Measurements from ENCODE around the gene IGF2. TPM values are rescaled to one million over a fixed set of nuclear protein-coding genes. Genes with fewer than 3 reads are reported as not detected.
"Not testable (repeated sequence)": the region's sequence is repeated elsewhere in the genome, so short reads cannot be mapped to it uniquely, and the experiment has no call there.

The IGF2 gene
- total and polyA plus RNA-seq, 2 of the 8 experiments (the other 6 are each of a cell fraction or from before 2014, with no cell fraction given), result 0.74 to 1.5 TPM

DNA sequence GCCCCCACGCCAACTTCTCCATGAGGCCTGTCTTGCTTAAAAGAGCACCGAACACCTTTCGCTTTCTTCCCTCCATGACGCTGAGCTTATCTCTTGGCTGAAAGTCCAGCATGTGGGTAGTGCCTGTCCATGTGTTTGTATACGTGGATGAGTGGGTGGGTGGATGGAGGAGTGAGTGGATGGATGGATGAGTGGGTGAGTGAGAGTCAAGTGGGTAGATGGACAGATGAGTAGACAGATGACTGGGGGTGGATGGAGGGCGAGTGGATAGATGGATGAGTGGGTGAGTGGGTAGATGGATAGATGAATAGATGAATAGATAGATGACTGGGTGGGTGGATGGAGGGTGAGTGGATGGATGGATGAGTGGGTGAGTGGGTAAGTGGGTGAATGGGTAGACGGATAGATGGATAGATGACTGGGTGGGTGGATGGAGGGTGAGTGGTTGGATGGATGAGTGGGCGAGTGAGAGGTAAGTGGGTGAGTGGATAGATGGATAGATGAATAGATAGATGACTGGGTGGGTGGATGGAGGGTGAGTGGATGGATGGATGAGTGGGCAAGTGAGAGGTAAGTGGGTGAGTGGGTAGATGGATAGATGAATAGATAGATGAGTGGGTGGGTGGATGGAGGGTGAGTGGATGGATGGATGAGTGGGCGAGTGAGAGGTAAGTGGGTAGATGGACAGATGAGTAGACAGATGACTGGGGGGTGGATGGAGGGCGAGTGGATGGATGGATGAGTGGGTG, 14.3 kb downstream of the IGF2 start:
- H3K4me2 ChIP-seq (ENCODE audit: insufficient read depth in 1 of 2, low read depth in 2 of 2, low read length in 2 of 2); H3K14ac ChIP-seq (ENCODE audit: insufficient read length); DNase-seq (ENCODE audit: low read depth in 1 of 2, low spot score in 2 of 2); H3K27me3 ChIP-seq (replicated peaks in 1 of 4; ENCODE audit: control insufficient read depth in 3 of 4, extremely low read depth in 1 of 4, insufficient read depth in 3 of 4, low read length in 3 of 4); H3K27ac ChIP-seq (ENCODE audit: low read depth, low read length); H3K9me3 ChIP-seq (ENCODE audit: insufficient read depth in 2 of 2, low read depth in 1 of 2, low read length in 1 of 2); H3K79me2 ChIP-seq (ENCODE audit: control insufficient read depth in 1 of 2, insufficient read depth in 2 of 2, low read length in 2 of 2); H3K9ac ChIP-seq (replicated peaks in 1 of 4; ENCODE audit: extremely low read depth in 1 of 4, low read depth in 3 of 4, low read length in 3 of 4); H3K4ac ChIP-seq (replicated peaks; ENCODE audit: insufficient read length, low read depth, low read length); H4K5ac ChIP-seq (ENCODE audit: insufficient read length, low read depth, low read length); H3K79me1 ChIP-seq (ENCODE audit: low read depth, low read length); H2AFZ ChIP-seq (ENCODE audit: low read length); H4K8ac ChIP-seq (ENCODE audit: extremely low read depth, insufficient read depth, low read length); H3K4me3 ChIP-seq (ENCODE audit: extremely low read depth in 1 of 4, insufficient read depth in 2 of 4, low read depth in 3 of 4, low read length in 4 of 4); H3K56ac ChIP-seq (replicated peaks; ENCODE audit: insufficient read length, low read depth, low read length); H2BK20ac ChIP-seq (ENCODE audit: low read length); H3K36me3 ChIP-seq (ENCODE audit: control insufficient read depth in 2 of 4, insufficient read depth in 4 of 4, low read length in 3 of 4); H3K23ac ChIP-seq (ENCODE audit: insufficient read length); H2AK5ac ChIP-seq (ENCODE audit: low read depth, low read length); H2BK120ac ChIP-seq (replicated peaks; ENCODE audit: low read depth, low read length); H4K20me1 ChIP-seq (replicated peaks in 1 of 2; ENCODE audit: control insufficient read depth in 1 of 2, insufficient read depth in 2 of 2, low read length in 2 of 2); H4K91ac ChIP-seq (replicated peaks; ENCODE audit: insufficient read length, low read length); H2BK15ac ChIP-seq (ENCODE audit: low read length); H2BK5ac ChIP-seq (ENCODE audit: low read depth, low read length); H2BK12ac ChIP-seq (ENCODE audit: low read depth, low read length); FAIRE-seq; H3K18ac ChIP-seq (ENCODE audit: extremely low read depth, low read length); H3K4me1 ChIP-seq (replicated peaks in 1 of 4; ENCODE audit: control insufficient read depth in 3 of 4, insufficient read depth in 4 of 4, low read length in 3 of 4): not testable (repeated sequence)
- ChIA-PET POLR2A (ENCODE audit: partially characterized antibody) (interaction anchor here (1.5 kb wide), 1 partner anchor 16 kb away, joined by 4 read pairs; no protein-coding TSS in a partner anchor), CTCF (ENCODE audit: partially characterized antibody) (interaction anchor here (0.8 to 1.5 kb wide), 6 partner anchors 9 to 241 kb away, joined by 3 to 5 read pairs (median 3); no protein-coding TSS in a partner anchor)
- peaks cover 16% of the 10 kb centered on the region; the same call in 1 of the 2 replicates for H3K23me2 ChIP-seq (ENCODE audit: low read depth, low read length)
- WGBS, 2 experiments (ENCODE audit: extremely low coverage in 1 of 2, insufficient coverage in 1 of 2, insufficient read length in 1 of 2, insufficient replicate concordance in 2 of 2, low coverage in 1 of 2, low lambda C conversion rate in 2 of 2, missing lambda C conversion rate in 1 of 2), result 86% methylated on average over 8 of the region's 10 CpGs; no CpG with 5 or more reads in 1 of the 2 experiments

Data from H1 (cell line).